Fibroblast of skin of scalp (primary cell): Measurements from ENCODE around the gene NAIF1.

Source experiments
- DNase-seq: peaks from one replicate; pipeline ENCODE4 v3.0.0-alpha.2; 2013

NAIF1 gene

DNA sequence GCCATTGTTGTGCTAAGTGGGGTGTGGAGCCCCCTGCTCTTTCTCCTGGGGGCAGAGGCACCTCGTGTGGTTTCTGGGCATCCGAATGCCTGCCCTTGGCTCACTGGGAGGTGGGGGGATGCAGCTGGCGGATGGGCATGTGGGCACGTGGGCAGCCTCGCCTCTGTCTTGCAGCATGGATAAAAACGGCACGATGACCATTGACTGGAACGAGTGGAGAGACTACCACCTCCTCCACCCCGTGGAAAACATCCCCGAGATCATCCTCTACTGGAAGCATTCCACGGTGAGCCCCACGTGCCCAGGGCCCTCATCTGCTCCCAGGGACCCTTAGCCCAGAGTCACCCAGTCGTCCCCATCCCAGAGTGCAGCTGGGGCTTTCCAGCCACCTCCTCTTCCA lies 35.1 kb upstream of the NAIF1 start:
- DNase-seq = no peak

DNA sequence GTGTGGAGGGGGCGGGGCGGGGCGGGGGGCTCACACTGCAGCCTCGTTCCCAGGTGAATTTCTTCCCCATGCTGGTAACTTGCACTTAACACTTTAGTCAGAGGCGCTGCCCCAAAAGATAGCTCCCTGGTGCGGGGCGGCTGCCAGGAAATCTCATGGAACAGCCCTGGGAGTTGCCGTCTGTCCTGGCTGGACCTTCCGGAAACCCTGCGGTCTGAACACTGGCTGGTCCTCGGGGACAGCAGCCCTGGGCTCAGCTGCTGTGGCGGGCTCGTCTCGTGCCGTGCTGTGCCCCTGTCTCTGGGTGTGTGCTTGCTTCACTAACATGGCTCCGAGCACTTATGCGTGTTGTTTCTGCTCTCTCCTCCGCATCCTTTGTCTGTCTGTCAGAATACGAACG lies 34.6 kb upstream of the NAIF1 start:
- DNase-seq = no peak

DNA sequence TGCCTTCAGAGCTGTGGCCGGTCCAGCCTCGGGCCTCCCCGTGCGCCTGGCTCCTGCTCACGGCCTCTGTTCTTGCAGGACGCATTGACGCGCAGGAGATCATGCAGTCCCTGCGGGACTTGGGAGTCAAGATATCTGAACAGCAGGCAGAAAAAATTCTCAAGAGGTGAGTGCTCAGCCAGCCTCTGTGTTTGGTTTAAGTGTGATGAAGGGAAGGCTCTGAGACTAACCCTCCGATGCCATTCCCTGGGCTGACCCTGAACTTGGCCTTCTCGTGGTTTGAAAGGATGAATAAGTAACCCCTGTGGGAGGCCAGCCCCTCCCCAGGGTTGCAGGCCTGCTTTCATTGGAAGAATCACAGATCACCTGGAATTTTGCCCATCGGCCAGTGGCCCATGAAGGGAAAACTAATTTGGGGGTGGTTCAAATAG lies 34.1 kb upstream of the NAIF1 start:
- no peak for DNase-seq

DNA sequence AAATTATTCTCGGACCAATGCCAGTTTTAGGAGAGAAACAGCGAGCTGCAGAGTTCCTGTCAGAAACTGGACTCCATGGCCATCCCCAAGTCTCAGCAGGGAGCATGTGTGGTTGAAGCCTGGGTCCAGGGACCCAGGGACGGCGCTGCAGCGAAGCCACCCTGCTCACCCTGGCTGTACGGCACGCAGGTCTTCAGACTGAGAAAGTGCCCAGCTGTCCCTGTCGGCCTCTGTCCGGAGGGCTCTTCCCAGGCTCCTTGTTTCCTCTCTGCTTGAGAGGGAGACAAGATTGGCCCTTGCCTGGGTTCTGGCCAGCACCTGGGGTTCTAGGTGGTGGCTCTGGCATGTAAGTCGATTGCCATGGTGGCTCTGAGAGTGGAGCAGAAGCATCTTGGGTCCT lies 33.5 kb upstream of the NAIF1 start:
- no peak for DNase-seq

DNA sequence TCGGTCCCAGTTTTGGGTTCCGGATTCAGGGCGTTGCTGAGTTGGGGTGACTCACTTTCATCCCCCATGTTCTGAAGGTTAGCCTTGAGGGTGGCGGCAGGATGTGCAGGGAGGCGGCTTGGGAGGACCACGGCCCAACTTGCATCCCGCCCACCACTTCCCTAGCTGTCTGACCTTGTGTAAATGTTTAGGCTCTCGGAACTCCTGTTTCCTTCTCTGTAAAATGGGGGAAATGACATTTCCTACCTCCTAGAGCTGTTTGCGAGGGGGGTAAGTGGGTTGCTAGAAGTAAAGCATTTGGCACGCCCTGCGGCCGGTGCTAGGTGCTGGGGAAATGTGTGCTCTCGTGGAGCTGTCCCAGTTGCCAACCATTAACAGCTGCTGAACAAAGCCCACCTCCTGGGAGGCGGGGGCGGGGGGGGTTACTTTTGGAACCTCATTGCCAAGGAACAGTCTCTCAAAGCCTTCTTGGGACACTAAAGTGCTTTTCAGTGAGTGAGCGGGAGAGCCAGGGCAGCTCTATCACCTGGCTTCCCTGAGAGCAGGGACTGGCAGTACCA lies 32.9 kb upstream of the NAIF1 start:
- no peak for DNase-seq

DNA sequence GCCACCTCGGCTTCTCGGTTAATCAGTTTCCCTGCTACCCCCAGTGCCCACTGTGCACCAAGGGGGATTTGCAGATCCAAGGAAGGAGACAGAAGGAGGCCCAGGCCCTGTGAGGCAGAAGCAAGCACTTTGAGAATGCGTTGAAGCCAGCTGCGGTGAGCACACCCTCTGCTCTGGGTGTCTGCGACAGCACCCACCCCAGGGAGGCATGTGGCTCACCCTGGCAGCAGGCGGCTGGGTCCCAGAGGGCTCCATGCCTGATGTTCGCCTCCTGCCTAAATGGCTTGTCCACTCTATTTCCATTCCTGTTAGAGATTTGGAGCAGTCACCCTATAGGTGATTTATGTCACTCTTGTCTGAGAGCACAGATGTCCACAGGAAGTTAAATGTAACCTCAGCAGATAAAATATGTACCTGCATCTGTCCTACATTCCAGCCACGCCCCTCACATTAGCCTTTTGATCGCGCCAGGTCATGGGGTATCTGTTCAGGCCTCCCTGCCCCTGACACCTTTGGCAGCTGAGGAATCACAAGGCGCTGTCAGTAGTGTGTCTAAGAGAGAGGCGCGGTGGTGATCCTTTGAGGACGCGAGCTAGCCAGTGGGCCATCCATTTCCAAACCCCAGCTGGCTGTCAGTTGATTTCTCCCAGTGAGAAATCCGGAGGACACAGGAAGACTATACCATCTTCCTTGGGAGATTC lies 32.3 kb upstream of the NAIF1 start:
- DNase-seq = peak; percentile 49

DNA sequence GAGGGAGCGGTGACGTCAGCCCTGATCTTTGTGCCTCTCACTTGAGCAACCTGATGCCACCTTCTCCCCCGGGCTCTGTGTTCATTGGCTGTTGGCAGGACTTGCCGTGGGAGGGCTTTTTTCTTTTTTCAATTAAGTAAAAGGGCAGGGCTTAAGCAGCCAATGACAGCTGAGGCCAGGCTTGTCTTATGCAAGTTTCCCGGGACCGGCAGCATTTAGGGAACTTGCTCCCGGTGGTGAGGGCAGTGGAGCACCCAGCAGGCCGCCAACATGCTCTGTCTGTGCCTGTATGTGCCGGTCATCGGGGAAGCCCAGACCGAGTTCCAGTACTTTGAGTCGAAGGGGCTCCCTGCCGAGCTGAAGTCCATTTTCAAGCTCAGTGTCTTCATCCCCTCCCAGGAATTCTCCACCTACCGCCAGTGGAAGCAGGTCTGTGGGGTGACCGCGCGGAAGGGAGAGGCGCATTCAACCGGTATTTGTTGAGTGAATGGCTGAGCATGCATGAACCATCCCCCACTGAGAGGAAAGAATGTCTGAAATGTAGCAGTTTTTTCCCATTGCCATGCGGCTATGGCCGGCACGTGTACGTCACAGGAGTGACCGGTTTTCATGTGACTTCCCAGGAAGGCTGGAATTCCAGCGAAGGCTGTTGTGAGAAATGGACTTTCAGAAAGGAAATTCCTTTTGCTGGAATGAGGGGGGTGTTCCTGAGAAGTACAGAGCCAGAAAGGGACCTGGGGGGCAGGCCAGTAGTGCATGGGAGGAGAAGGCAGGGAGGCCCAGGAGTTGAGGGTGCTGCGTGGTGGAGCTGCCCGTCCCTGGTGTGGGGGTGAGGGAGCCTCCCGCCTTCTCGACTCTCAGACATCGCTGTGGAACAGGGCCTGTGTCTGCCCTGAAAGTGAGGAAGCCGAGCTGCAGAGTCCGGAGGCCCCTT lies 31.4 kb upstream of the NAIF1 start:
- peak; percentile 98 for DNase-seq

DNA sequence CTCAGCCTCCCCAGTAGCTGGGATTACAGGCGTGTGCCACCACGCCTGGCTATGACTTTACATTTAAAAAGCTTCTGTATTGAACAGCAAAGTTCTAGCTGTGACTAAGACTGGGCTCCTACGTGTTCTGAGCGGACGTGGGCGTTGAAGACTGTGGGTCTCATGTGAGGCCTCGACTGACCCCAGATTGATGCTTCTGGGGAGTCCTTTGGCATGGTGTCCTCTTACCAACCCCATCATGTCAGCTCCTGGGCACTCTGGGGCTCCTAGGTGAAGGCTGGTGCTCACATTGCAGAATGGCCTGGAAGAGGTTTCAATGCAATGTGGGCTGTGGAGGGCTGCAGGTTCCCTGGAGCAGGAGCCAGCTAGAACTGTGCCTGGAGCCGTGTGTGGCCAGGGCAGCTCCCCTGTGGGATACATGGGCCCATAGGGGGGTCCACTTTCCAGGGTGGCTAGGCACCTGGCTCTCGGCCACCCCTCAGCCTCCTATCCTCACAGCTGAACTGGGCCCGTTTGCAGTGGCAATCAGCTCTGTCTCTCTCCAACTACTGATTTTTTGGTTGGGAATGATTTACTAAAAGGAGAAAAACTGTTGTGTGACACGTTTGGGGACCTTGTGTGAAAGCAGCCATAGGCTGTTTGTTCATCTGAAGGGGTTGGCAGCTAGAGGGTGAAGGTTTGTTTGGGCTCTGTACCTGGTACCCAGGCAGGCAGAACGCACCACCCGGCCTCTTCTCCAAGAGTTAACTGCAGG lies 30.6 kb upstream of the NAIF1 start:
- DNase-seq = no peak

DNA sequence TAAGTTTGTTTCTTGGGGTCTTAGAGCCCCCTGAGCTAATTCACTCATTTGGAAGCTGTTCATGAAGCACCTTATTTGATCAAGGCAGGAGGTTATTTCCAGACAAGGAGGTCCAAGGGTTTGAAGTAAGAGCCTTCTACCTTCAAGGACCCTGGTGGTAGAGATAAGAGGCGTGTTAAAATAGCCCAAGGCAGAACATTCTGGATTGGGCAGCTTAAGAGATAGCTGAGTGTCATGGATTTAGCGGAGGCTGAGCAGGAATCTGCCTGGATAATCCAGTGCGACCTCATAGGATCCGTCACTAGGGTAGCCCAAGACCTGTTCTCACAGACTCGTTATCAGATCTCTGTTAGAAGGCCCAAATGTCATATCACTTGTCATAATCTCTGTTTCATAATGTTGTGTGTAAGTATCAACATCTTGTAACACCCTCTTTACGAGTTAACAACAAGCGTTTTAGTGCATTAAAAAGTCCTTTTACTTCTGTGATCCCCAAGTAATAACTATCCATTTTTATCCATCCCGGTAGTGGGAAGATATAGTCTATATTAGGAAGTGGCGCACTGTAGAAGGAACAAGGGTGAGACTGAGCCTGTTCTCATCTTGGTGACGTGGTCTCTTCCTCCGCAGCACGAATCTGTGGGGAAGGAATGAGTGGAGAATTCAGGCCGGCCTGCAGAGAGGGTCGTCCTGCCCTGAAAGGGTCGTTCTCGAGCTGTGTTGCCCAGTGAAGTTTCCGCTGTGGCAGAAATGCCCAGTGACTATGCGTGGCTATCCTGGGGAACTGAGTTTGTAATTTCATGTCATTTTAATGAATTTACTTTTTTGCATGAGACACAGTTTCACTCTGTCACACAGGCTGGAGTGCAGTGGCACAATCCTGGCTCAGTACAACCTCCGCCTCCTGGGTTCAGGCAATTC lies 29.8 kb upstream of the NAIF1 start:
- no peak for DNase-seq

DNA sequence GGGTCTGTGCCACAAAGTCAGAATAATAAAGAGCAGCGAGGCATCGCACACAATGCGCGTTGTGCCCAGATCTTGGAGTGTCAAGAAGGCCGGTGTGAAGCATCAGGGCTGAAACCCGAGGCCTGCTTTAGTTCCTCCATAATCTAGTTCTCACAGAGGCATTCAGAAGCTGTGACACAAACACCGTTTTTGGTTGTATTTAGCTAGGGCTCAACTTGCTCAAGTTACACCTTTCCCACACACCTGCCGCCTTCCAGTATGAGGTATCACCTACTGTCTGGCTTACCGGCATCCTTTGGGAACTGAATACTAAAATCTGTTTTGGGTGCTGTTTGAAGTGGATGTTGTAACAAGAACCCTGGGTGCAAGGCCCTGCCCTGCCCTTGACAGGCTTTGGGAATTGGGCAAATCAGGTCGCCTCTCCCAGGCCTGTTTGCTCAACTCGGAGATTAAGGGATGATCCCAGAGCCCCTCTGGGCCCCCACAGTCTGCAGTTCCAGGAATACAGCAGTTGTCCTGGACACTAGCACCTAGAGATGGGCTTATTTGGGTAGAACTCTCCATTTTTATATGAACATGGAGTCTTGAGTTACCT lies 27.9 kb upstream of the NAIF1 start:
- no peak for DNase-seq

DNA sequence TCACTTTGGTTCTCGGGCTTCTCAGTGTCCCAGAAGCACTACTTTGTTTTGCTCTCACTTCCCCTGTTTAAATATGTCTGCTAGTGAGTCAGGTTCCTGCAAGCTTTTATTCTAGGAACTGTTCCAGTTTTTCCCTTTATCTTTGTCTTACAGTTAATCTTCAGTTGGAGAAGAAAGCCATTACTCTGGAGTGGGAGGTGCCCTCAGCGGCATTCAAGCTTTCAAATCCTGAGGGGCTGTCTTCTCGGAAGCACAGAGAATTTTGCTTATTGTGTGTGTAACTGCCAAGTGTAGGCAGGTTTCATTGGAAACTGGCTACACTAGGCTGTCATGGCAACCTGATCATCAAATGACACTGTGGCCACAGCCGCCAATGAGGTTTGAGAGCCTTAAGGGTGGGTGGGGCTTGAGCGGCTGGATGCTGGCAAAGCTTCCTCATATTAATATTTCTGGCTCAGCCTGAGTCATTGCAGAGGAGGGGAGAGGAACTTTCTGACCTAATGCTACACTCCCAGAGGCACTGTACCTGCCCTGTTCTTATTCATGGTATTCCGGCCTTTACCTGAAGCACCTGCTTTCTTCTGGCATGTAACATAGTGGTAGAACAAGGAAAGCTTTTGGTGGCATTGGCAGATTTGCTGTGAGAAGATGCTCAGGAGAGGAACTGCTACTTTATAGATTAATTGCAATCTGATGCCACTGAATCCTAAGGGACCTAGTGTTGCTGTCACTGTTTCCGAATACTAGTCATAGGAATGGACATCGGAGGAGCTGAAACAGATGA lies 27.2 kb upstream of the NAIF1 start:
- peak; percentile 97 for DNase-seq

DNA sequence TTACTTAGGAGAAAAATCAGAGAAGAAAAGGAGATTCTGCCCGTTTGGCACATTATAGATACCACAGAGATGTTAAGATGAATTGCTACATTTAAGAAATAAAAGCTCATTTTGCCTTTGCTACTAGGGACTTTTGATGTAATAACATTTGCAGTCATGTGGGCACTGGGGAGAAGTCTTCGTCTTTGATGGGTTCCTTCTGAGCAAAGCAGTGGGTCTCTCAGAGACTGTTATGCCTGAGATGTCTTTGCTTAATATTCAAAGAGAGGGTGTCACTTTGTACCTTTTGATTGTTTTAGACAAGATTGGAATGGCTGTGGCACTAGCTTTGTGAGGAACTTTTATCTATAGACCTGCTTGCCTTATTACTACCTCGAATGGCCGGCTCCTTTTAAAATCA lies 25.9 kb upstream of the NAIF1 start:
- DNase-seq = no peak

DNA sequence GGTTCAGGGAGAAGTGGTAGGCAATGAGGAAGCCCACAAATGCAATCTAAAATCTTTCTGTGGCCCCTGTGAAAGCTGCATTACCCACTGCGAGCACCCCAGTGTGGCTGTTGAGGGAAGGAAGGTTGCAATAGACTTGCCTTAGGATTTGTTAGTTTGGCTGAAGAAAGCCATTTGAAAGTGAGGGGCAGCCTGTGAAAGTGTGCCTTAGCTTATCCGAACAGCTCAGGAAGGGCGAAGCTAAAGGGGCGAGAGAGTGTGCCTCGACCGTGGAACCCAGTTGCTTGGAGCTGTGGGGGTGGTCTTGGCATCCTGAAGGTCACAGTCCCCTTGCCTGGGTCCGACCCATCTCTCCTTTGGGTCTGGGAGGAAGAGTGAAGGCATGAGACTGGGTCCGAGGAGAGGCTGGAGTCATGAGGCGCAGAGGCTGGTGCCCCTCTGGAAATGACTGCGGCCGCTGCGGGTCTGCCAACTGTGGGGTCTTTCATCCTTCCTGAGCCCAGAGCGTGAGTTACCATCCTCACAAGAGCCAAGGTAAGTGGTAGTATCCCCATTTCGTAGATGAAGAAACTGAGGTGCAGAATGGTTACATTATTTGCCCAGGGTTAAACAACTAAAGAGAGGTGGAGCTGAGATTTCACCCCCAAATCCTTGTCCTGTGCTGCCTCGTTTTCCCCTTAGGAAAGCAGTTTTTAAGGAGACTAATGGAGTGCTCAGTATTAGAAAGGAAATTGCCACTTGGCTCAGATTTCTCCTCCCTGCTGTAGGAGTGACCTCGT lies 25.3 kb upstream of the NAIF1 start:
- DNase-seq = no peak

DNA sequence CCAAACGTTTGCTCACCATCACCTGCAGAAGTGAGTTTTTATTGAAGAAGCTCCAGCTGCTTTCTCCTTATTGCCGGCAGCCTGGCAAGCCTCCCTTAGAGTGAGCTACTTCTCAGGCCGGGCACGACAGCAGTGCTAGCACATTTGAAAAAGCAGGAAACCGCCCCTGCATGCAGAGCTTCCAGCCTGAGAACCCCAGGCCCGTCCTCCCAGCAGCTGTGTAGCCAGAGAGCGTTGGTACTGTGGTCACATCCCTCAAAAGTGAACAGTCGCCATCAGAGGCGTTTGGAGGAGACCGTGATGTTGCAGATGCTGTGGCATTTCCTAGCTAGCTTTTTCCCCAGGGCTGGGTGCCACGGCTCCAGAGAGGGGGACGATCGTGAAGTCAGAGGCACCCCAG lies 24.5 kb upstream of the NAIF1 start:
- no peak for DNase-seq

DNA sequence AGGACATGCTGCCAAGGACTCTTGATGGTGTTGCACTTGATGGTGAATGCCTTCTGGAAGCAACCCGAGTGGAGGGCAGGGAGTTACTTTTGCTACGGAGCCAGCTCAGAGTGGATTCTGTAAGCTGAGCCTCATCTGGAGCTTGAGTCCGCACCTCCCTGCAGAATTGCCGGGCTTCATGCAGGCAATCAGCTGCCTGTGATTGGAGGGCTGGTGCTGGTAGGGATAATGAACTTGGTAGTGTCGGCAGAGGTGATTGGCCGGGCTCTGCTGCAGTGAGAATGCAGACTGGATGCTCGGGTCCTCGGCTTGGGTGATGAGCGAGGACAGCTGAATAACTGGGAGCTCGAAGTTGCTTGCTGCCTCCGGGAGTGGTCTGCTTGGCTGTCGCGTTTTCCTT lies 24.0 kb upstream of the NAIF1 start:
- peak; percentile 80 for DNase-seq

DNA sequence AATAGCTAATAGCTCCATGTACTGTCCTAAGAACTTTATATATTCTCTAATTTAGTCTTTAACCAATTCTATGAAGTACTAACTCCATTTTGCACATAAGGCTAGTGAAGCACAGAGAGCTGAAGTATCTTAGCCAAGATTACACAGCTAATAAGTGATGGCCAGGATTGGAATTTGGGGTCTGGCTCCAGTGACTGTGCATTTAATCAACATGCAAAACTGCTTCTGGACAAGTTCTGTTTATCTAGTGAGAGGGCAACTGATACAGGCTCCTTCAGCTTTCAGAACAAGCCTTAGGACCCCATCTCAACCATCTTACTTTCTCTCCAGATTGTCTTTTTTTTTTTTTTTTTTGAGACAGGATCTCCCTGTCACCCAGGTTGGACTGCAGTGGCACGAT lies 22.2 kb upstream of the NAIF1 start:
- DNase-seq = no peak

DNA sequence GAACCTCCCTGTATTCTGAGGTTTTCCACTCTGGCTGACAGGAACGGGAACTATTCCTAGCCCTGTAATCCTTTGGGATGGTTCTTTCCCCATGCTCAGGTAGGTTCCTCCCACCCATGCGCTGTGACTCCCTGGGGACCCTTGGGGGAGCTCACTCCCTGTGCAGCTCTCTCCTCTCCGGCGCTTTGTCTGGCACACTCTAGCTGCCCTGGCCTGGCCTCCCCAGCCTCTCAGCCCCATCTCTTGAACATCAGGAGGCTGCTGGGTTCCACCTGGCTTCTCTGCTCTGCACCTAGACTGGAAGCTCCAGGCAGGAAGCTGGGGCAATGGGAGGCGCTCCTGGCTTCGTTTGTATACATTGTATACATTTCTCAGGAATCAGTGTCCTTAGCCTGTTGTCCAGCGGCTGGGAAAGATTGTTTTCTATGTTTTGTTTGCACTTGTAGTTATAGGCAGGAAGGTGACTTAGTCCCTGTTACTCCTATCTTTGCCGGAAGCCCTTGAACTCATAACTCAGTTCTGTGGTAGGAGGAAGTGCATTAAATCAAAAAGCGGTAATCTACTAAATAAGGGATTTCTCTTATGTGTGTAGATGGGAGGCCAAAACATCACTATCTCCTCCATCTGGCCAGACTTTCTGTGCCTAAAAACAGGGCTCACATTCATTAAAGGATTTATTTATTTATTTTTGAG lies 21.3 kb upstream of the NAIF1 start:
- DNase-seq = no peak

DNA sequence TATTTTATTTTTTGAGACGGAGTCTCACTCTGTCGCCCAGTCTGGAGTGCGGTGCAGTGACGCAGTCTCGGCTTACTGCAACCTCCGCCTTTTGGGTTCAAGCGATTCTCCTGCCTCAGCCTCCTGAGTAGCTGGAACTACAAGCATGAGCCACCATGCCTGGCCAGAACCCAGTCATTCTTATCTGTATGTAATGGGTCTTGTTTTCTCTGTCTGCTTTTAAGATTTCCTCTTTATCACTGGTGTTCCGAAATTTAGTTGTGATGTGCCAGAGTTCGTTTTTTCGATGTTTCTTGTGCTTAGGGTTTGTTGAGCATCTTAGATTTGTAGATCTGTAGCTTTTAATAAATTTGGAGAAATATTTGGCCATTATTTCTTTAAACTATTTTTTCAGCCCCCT lies 20.1 kb upstream of the NAIF1 start:
- no peak for DNase-seq

DNA sequence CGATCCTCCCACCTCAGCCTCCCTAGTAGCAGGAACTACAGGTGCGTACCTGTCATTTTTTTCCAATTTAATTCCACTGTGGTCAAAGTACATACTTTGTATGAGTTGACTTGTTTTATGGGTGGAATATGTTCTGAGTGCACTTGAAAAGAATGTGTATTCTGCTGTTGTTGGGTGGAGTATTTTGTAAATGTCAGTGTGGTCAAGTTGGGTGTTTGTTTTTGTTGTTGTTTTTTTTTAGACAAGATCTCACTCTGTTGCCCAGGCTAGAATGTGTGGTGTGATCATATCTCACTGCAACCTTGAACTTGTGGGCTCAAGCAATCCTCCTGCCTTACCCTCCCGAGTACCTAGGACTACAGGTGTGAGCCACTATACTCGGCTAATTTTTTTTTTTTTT lies 18.8 kb upstream of the NAIF1 start:
- DNase-seq = no peak
